Left ventricle myocardium inferior (tissue), 1 donor: ENCODE data around the gene JPH3. TPM values are rescaled to one million over a fixed set of nuclear protein-coding genes. Genes with fewer than 3 reads are reported as not detected.

Experiments used
- DNase-seq: peaks from one replicate; pipeline ENCODE4 v3.0.0-alpha.2; 2020
- H3K27ac ChIP-seq: fragments of 200-600 bp; replicated peaks from 2 replicates; pipeline ENCODE4 v1.8.0; 2021
- H3K27me3 ChIP-seq: fragments of 200-600 bp; 2 replicates; pipeline ENCODE4 v1.8.0; 2021; ENCODE audit warnings: low read depth
- H3K36me3 ChIP-seq: fragments of 200-600 bp; 2 replicates; pipeline ENCODE4 v1.8.0; 2021
- H3K4me1 ChIP-seq: fragments of 200-600 bp; 2 replicates; pipeline ENCODE4 v1.8.0; 2021
- H3K4me3 ChIP-seq: fragments of 200-600 bp; 2 replicates; pipeline ENCODE4 v1.8.0; 2021; ENCODE audit warnings: mild to moderate bottlenecking, moderate library complexity
- H3K9me3 ChIP-seq: fragments of 200-600 bp; replicated peaks from 2 replicates; pipeline ENCODE4 v1.8.0; 2021
- intact Hi-C: fragments of 100-400 bp; cut with micrococcal nuclease; formaldehyde crosslinking; loops from one replicate; pipeline ENCODE4 v1.11.0; 2022
- total RNA-seq: library from RNA; stranded (reverse); fragmentation: NEBNext Ultra II Directional; extraction: Animal tissue kit (Norgen Biotek cat#: 25700); gene quantifications from one replicate; pipeline ENCODE4 v1.2.1, GENCODE V29; 2021
- TF ChIP-seq, protein P1 (sequence below): fragments of 200-600 bp; IDR thresholded peaks from 2 replicates; pipeline ENCODE4 v1.8.0; 2021; ENCODE audit warnings: antibody characterized with exemption, mild to moderate bottlenecking, borderline replicate concordance
- donor health status: DM: no; HTN: yes; CAD: no; lungs with severe emphysema.

The JPH3 gene
- total RNA-seq, 1 donor from 2014 or later = 0.14 TPM

DNA sequence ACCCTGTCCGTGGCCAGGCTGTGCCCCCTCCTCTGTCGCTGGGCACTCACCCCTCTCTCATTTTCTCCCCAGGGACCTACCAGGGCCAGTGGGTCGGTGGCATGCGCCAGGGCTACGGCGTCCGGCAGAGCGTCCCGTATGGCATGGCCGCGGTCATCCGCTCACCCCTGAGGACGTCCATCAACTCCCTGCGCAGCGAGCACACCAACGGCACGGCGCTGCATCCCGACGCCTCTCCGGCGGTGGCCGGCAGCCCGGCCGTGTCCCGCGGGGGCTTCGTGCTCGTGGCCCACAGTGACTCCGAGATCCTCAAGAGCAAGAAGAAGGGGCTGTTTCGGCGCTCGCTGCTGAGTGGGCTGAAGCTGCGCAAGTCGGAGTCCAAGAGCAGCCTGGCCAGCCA, 41.9 kb downstream of the JPH3 start:
- Histone ChIP-seq H3K36me3 (no peaks in the 10 kb centered on the region), H3K27ac (no peak overlapping the region), H3K9me3 (no peaks in the 10 kb centered on the region), H3K4me1 (no peaks in the 10 kb centered on the region), H3K4me3 (no peak overlapping the region), H3K27me3 (peaks cover 73% of the 10 kb centered on the region)
- DNase-seq = no peak
- TF ChIP-seq, protein P1, sequence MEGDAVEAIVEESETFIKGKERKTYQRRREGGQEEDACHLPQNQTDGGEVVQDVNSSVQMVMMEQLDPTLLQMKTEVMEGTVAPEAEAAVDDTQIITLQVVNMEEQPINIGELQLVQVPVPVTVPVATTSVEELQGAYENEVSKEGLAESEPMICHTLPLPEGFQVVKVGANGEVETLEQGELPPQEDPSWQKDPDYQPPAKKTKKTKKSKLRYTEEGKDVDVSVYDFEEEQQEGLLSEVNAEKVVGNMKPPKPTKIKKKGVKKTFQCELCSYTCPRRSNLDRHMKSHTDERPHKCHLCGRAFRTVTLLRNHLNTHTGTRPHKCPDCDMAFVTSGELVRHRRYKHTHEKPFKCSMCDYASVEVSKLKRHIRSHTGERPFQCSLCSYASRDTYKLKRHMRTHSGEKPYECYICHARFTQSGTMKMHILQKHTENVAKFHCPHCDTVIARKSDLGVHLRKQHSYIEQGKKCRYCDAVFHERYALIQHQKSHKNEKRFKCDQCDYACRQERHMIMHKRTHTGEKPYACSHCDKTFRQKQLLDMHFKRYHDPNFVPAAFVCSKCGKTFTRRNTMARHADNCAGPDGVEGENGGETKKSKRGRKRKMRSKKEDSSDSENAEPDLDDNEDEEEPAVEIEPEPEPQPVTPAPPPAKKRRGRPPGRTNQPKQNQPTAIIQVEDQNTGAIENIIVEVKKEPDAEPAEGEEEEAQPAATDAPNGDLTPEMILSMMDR = no peak
- intact Hi-C loops = no loop called here

DNA sequence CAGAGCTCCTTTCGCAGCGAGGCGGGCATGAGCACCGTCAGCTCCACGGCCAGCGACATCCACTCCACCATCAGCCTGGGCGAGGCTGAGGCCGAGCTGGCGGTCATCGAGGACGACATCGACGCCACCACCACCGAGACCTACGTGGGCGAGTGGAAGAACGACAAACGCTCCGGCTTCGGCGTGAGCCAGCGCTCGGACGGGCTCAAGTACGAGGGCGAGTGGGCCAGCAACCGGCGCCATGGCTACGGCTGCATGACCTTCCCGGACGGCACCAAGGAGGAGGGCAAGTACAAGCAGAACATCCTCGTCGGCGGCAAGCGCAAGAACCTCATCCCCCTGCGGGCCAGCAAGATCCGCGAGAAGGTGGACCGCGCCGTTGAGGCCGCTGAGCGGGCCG, 42.3 kb downstream of the JPH3 start:
- Histone ChIP-seq H3K4me3 (no peak overlapping the region), H3K27ac (no peak overlapping the region), H3K36me3 (no peaks in the 10 kb centered on the region), H3K9me3 (no peaks in the 10 kb centered on the region), H3K4me1 (no peaks in the 10 kb centered on the region), H3K27me3 (peaks cover 73% of the 10 kb centered on the region)
- TF ChIP-seq, protein P1 = no peak
- intact Hi-C loops = no loop called here
- no peak for DNase-seq

DNA sequence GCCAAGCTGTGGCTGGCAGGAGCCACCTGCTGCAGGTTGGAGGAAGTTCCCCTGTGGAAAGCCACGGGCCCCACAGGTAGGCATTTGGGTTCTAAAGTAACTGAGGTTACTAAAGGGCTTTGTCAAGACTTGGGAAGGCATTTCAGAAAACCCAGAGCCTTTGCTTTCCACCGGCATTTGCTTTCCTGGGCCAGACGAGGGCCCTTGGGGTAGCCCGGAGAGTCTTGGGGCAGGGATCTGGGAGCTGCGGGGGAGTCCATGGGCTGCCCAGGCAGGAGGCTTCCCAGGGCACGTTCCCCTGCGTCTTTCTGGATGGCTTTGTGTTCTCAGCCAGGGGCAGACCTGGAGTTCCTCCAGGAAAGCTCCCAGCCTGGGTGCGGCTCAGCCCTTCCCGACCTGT, 43.5 kb downstream of the JPH3 start:
- H3K27ac ChIP-seq = no peak overlapping the region
- H3K9me3 ChIP-seq = no peaks in the 10 kb centered on the region
- no peak overlapping the region for H3K4me3 ChIP-seq
- H3K4me1 ChIP-seq = no peaks in the 10 kb centered on the region
- H3K27me3 ChIP-seq = peaks cover 72% of the 10 kb centered on the region
- H3K36me3 ChIP-seq = no peaks in the 10 kb centered on the region
- intact Hi-C loops = no loop called here
- TF ChIP-seq, protein P1 = no peak
- DNase-seq = no peak

DNA sequence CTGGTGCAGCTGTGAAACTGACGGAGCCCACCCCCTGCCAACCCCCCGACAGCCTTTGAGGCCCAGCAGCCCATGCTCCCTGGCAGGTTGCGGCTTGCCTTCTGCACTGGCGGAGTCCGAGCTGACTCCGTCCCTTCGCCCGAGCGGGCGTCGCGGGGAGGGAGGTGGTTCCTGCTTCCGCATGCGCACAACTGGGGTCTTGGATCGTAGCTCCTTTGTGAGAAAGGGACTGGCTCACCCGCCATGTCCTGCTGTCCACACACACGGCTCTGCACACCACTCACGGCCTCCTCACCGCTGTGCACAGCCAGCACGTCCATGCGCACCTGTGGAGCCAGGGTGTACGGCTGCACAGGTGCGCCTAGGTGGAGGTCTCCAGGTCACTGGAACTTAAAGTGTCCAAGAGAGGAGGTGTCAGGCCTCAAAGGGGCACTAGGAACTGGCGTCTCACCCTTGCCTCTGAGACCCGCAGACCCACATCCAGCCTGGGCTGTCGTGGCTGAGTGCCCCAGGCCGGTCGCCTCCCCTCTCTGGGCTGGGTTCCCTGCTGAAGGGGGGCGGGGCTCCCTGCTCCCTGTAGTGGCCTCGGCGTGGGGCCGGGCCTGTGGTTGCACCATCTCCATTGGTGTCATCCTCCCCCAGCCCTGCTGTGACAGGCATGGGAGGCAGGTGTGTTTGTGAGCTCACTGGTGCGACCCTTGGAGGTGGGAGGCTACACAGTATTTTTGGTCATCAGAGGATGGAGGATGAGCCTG, 45.3 kb downstream of the JPH3 start:
- no peak overlapping the region for H3K4me3 ChIP-seq
- no peaks in the 10 kb centered on the region for H3K36me3 ChIP-seq
- TF ChIP-seq, protein P1 = no peak
- H3K27ac ChIP-seq = no peak overlapping the region
- DNase-seq = no peak
- no peaks in the 10 kb centered on the region for H3K4me1 ChIP-seq
- H3K9me3 ChIP-seq = no peaks in the 10 kb centered on the region
- intact Hi-C loops = no loop called here
- peaks cover 57% of the 10 kb centered on the region for H3K27me3 ChIP-seq

DNA sequence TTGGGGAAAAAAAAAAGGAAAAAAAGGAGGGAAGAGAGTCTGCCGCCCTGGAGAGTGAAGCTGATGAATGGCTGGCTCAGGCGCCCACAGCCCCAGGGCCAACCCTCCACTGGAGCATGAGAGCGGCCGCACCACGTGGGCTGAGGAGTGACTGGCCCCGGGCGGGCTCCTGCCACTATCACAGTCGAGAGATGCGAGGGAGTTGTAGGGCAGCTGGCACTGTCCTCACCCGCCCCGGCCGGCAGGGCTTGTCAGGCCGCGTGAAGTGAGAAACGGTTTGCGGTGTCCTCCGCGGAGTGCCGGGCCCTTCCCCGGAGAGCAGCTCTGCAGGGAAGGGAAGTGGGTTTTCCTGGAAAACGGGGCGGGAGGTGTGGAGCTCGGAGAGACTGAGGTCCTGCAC, 45.9 kb downstream of the JPH3 start:
- H3K4me1 ChIP-seq = no peaks in the 10 kb centered on the region
- intact Hi-C loops = no loop called here
- no peak overlapping the region for H3K27ac ChIP-seq
- H3K4me3 ChIP-seq = no peak overlapping the region
- H3K27me3 ChIP-seq = peaks cover 57% of the 10 kb centered on the region
- no peaks in the 10 kb centered on the region for H3K9me3 ChIP-seq
- no peak for DNase-seq
- TF ChIP-seq, protein P1 = no peak
- no peaks in the 10 kb centered on the region for H3K36me3 ChIP-seq
